Activated CD4-positive, CD25-positive, alpha-beta regulatory T cell treated with anti-CD3 and anti-CD28 coated beads, Interleukin-2, amount 50 U/mL, for 24 hours (primary cell): ENCODE measurements around the gene PLCL2.
"Not testable (repeated sequence)": the region's sequence is repeated elsewhere in the genome, so short reads cannot be mapped to it uniquely, and the experiment has no call there.

Experiments
- ATAC-seq, 2 donors: fragments of 150-1000 bp; cut with Tn5 transposase; one replicate each; pipeline ENCODE4 v1.10.0; 2021; ENCODE audit warnings: mild to moderate bottlenecking in 1 of 2, moderate library complexity in 1 of 2

Gene PLCL2

DNA sequence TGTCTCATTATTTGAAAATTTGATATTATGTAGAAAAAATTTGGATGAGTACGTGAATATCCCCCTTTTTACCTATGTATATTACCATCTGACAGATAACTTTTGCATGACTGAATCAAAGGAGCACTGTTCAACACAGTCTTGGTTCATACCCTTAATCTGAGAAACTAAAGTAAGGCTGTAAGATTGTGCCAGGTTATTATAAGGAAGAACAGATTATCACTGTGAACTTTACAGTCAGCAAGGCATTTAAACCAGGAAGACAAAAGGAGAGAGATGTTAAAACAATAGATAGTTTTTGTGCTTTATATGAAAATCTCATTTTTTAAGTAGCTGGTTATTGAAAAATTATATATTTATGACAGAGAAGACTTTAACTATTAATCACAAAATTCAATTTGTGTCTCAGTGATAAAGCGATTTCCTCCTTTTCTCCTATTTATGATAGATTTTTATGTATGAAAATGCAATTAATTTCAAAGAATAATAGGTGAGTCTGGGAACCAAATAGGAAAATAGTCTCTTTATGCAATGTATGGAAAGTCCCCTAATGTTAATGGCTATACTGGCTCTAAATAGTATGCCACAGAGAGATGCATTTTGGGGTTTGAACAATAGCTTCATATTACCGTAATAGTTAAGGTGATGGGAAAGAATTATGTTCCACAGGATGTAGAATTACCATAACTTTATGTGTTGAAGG is 33.4 kb downstream of the PLCL2 start:
- ATAC-seq: peak in 1 of 2 donors; percentile 9

DNA sequence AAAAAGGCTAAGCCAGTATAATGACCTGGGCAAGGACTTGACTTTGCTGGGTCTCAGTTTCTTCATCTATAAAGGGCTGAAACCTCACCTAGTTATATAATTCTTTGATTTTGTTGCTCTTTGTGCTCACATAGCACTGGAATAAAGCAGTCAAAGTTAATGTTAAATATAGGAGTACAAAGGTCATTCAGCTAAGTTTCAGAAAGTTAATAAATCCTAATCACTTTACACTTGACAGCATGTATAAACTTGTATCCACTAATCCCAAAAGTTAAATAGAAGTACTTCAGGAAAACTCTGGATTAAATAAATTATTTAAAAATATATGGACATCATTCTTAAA is 33.9 kb downstream of the PLCL2 start:
- ATAC-seq: no peak

DNA sequence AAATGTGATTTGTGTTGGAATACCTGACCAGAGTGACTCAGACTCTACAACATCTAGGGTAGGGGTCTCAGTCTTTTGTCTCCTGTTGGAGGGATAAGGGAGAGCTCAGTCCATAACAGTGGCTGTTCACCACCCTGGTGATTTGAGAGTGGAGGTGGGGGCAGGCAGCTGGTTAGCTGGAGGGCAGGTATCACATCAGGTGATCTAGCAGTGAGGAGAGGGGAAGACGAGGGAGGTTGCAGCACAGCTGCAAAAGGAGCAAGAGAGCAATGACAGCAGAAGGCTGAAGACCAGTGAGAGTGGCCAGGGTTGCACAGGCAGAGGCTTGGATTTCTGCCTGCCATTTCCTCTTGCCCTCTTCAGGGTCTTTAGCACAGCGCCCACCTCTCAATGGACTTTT is 38.4 kb downstream of the PLCL2 start:
- ATAC-seq: no peak

DNA sequence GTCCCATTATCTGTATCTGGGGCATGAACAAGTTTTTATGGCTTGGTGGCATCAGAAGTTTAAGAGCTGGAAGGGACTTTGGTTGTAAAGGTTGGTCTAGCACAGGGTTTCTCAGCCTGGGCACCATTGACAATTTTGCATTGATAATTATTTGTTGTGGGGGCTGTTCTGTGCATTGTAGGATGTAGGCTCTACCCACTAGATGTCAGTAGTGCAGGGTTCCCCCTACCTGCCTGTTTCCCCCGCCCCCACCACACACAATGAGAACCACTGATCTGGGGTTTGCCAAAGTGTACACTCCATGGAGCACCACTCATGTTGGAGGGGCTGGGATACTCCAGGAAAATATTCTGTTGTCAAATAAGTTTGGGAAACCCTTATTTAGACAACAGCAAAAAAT is 42.7 kb downstream of the PLCL2 start:
- no peak for ATAC-seq

DNA sequence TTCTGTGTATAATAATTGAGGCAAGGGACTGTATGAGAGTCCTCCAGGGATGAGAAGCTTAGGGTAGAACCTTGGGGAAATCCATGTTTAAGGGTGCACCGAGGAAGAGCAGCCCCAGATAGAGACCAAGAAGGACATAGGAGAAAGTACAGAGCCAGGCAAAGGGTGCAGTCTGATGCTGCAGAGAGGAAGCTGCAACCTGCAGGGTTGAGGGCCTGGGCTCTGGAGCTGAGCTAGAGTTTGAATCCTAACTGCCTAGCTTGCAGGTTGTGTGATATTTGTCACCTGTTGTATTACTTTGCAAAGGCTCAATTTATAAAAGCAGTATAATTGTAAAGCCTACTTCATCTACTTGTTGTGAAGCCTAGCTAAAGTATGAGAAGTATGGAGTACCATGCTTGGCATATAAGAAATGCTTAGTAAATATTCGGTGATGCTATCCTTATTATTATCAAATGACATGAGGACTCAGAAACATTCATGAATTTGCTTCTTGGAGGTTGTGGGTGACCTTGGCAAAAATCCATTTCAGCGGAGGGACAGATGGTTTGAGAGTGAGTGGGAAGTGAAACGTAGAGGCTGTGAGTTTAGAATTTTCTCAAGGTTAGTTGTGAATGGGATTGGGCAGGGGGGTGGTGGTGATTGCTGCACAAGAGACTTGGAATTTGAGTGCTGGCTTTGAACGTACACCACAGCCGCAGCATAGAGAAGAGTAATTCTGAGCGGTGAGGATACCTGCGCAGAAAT is 43.8 kb downstream of the PLCL2 start:
- no peak for ATAC-seq

DNA sequence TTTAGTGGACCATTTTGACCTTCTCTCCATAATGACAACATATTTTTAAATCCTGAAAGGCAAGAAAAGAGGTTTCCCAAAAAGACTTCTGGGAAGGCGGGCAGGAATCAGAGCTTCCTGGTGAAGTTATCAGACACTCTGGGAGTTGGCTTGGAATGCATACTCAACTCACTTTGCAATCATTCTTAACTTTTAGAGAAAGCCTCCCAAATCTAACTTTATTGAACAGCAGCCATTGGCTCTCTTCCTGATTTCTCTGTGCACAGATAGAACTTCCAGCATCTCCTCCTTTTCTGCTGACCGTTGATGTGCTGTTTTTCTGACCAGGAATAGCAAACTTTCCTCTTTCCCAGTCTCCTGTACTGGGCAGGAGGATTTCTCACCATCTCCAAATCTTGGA is 44.6 kb downstream of the PLCL2 start:
- ATAC-seq: no peak

DNA sequence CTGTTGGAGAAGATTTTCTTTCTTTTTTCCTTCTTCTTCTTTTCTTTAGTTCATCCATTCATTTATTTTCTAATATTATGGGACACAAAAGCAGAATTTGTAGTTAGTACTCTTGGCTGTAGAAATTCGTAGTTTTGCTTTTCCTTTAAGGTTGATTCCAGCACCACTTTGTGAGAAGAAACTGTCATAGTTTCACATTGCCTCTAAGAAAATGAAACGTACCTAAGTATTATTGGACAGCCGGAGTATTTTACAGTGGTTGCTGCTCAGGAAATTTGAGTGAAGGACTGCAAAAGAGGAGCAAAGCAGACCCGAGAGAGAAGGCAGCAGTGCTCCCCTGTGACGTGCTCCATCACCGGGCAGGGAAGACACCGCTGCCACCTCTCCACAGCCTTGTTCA is 48.1 kb downstream of the PLCL2 start:
- ATAC-seq: no peak

DNA sequence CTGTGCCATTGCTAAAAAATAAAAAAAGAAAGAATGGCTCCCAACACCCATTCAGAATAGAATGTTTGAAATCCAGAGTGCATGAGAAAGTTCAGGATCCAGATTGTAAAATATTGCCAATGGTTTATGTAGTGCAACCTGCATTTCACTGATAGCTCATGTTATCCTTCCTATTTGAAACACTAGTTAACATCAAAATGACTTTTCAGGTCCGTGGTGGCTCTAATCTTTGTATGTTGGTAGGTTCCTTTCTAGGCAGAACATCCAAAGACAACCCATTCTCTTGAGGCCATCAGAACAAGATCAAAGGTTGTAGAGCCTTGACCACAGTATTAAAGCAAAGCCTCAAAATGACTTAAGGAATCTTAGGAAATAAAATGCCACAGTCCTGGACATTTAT is 51.0 kb downstream of the PLCL2 start:
- ATAC-seq: no peak

DNA sequence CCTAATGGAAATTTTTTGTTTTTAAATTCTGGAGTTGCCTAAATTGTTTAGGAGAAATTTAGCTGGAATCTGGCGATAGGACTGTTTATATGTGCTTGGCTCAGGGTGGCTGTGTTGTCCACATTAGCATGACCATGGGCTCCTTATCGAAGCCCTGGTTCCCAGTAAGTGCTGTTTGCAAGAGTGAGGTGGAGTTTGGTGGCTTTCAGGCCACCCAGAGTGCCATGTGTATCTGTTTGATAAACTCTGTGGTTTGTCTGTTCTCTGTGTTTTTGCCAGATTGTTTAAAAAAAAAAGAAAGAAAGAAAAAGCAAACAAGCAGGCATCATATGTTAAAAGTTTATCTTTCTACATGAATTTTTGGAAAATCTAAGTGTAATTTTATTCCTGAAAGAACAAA is 51.5 kb downstream of the PLCL2 start:
- no peak for ATAC-seq

DNA sequence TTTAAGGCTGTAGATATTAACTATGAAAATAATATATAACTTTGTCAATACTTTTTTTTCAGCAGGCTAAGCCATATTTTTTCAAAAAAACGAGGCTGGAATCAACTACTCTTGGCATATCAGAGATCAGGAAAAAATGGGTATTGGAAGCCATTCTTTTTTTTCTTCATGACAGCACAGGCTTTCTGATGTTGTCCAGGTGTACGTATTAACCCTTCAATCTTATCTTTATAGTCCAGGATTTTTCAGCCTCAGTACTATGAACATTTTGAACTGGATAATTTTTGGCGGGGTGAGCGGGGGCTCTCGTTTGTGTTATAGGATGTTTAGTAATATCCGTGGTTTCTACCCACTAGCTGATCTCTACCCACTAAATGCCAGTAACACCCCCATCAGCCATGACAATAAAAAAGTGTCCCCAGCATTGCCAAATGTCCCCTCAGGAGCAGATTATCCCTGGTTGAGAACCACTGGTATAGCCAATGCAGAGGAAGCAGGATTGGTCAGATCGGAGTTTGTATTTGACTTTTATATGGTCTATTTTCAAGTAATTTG is 52.0 kb downstream of the PLCL2 start:
- ATAC-seq: no peak

DNA sequence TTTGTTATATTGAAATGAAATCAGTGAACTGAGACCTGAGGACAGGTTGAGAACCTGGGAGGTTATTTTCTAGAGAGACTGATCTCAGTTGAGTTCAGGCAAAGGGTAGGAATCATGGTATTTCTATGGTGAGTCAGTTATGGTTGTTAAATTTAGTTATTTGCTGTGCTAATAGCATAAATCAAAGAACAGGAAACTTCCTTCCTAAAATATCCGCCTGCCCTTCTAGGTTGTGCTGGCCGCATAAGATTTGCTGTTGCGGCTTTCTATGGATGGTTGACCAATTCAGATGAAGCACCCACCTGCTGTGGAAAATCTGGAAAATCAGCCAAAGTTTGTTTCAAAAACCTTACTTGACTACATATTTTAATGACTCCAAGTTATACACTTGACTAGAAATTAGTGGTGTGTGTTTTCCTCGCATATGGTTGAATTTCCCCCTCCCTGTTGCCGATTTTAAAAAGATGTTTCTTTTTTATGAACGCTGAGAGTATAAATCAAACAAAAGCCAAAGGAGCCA is 52.6 kb downstream of the PLCL2 start:
- ATAC-seq: no peak

DNA sequence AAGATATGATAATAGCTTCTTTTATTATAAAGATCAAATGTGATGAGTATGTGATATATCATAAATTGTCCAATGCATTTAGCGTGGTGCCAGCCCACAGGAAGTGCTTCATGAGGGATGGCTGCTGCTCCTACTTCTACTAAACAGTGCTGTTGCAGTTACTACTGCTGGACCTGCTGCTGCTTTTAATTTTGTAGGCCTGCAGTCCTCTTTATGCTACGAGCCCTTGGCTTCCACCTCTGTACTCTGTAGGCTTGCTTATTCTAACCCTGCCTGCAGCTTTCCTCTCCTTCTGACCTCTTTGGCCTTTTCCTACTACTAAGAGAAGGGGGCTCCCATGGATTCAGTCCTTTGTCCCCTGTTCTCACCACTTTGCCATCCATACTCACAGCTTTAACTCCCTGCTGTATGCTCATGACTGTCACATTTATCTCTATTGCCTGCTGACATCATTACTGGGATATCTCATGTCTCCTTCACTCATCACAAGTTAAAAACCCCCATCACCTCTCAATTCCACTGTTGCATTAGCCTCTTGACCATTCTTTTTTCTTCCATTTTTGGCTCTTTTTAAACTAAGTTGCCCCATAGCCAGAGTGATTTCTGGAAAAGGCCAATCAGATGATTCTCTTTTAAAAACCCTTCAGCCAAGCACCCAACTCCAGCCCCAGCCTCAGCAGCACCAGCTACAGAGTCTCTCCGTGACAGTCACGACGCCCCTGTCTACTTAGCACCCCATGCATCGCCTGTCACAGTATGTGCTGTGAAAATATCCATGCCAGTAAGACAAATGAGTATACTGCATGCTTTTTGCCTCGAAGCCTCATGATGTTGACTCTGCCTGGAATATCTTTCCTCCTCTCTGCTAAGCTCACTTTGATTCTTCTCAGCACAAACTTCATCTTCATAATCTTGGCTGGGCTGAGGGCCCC is 56.3 kb downstream of the PLCL2 start:
- ATAC-seq: no peak

DNA sequence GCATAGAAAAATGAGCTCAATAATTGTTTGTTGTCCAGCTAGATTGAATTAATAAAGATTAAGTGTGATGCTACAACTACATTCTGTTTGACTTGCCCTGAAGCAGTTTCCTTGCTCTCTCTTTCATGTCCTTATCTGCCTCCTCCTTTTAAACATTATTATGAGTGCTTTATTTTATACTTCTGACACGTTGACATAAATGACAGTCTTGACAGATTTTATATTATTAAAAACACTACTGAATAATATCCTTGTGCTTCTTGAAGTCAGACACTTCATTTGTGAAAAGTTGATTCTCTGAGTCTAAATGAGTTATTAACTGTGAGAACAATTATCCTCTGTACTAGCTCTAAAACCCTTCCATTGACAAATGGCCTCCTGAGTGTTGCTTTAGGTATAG is 58.2 kb downstream of the PLCL2 start:
- no peak for ATAC-seq

DNA sequence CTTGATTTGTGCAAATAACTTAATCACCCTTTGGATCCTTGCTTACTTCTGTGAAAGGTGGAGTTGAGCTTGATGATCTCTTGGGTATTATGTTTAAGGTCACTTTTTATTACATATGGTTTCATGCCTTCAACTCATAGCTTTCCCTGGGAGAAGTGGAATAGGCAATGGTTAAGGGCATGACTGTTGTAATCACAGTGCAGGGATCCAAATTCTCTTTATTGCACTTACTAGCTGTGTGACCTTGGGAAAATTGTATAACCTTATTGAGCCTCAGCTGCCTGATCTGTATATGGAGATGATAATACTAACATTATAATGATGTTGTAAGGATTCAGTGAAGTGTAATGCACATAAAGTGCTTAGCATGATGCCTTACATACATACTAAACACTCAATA is 59.1 kb downstream of the PLCL2 start:
- ATAC-seq: no peak

DNA sequence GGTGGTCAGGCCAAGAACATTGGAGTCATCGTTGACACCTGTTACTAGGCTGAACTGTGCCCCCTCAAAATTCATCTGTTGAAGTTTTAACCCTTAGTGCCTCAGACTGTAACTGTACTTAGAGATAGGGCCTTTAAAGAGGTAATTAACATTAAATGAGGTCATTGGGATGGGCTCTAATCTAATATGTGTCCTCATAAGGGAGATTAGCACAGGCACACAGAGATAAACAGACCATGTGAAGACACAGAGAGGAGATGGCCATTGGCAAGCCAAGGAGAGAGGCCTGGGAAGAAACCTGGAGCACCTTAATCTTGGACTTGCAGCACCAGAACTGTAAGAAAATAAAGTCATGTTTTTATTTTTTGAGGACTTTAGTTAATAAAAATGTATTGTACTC is 59.6 kb downstream of the PLCL2 start:
- no peak for ATAC-seq

DNA sequence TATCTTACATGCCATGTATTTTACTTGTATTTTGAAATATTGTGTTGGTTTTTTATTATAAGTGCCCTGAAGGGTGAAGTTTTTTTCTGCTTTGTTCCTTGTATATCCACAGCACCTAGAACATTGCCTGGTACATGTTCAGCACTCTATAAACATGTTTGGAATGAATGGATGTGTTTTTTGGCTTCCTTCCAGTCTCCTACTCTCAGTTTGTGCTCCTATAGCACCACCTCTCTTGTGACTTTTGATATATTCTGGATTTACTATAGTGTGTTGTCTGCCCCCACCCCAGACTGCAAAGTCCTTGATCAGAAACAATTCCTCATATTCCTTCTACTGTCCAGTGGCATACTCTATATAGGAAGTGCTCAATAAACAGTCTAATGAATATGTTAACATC is 60.6 kb downstream of the PLCL2 start:
- ATAC-seq: no peak

DNA sequence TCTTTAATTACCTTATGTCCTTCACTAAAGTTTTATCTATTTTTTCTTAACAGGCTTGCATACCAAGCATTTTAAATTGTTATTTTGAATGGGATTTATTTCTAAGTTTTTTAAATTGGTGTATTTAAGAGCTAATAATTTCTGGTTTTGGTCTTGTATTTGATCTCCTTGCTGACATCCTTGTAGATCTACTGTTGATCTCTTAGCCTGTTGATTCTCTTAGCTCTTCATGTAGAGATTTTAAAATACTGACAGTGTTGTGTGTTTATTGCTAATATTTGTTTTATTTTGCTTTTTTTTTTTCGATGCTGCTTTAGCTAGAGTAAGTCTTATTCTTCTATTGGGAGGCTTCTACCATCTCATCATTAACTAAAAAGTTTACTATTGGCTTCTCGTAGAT is 65.5 kb downstream of the PLCL2 start:
- ATAC-seq: no peak

DNA sequence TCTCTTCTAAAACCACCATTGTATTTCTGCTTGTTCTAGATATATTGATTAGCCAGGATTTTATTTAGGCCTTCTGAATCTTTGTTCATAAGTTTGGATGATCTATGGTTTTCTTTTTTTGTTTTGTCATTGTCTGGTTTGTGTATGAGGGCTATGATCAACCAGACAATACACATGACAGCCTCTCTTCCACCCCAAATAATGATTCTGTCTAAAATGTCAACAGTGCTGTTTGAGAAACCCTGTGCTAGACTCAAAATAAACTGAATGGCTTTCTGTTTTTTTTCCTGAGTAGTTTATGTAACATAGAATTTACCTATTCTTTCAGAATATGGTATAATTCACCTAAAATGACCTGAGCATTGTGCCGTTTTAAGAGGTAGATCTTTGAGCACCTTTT is 66.1 kb downstream of the PLCL2 start:
- no peak for ATAC-seq

DNA sequence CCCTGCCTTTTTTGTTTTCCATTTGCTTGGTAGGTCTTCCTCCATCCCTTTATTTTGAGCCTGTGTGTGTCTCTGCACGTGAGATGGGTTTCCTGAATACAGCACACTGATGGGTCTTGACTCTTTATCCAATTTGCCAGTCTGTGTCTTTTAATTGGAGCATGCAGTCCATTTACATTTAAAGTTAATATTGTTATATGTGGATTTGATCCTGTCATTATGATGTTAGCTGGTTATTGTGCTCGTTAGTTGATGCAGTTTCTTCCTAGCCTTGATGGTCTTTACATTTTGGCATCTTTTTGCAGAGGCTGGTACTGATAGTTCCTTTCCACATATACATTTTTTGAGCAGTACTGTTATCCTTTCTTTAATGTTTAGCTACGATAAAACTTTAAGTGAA is 73.1 kb downstream of the PLCL2 start:
- not testable (repeated sequence) for ATAC-seq

DNA sequence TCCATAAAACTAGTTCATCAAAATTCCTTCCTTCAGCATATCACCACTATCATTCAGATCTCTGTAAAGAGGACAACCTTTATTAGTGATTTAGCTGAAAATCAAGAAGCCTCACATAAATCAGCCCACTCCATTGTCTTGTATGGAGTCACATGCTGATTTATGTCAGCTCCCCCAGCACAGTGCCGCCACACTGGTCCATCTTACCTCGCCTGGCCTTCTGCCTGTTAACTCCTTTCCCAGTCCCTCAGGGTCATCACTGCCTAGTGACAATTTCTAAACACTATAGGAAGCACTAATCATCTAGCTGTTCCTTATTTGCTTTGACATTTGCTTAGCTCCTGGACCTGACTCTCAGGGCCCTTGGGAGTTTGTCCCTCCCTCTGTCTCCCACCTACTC is 75.4 kb downstream of the PLCL2 start:
- no peak for ATAC-seq

DNA sequence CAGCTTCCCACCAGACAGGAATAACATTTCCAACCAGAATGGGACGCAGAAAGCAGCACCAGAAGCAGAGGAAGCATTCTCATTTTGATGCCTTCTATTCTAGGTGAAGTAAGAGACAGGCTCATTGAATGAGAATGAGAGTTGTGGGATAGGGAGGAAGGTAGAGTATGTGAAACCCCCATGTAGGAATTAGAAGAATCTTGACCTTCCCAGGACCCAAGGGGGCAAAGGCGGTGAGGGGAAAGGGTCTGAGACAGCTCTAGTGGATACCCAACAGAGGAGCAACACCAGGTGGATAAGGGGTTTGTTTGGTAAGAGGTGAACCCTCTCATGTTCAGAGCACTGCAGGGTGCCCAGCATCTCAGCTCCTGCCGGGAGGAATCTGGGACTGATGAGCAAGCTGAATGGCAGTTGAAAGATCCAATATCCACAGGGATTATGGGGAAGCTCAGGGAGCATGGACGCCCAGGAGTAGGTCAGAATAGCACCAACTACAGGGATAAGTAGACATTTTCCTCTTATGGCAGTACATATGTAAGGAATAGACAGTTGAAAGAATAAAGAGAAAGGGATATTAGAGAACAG is 77.0 kb downstream of the PLCL2 start:
- ATAC-seq: no peak

DNA sequence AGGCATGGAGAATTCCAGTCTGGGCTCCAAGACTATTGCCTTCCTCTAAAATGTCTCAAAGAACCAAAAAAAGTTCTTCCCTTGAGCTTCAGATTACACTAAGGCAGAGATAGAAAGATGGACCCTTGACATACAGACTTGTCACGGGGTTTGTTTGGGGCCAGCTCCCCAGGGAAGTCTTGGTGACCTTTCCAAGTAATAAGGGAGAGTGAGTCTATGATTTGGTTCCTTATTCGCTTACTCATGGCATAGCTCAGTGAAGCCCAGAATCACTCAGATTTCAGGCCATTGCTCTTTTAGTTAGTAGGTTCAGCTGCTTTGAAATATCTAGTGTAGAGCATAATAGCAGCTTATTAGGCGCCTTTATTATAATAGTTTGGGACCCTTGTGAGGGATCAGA is 90.3 kb downstream of the PLCL2 start:
- no peak for ATAC-seq
